Measurements from ENCODE around the gene DNAH14. TPM values are rescaled to one million over a fixed set of nuclear protein-coding genes. Genes with fewer than 3 reads are reported as not detected.

Gene DNAH14
- total and polyA plus RNA-seq, 2 donors (not counting 3 experiments of a cell fraction or from before 2014, with no cell fraction given) = 1.5 to 7.1 TPM

DNA sequence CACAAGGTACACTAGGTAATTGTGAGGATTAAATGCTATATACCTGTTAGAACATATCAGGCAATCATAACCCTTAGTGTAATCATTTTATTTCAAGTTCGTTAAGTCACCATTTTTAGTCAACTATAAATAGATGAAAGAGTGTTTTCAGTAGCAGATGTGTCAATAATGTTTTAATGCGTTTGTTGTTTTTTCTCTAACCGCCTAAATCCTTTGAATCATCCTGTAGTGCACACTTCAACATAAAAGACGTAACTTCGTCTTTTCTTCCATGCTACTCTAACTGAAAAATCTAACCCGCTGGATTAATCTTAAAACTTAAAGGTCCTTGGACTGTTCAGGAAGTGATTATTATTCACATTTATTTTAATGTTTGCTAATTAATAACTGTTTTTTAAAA lies 505.6 kb downstream of the DNAH14 start:
- Histone ChIP-seq H3K9ac (replicated peaks; ENCODE audit: extremely low read depth, insufficient read depth, low read length) (no peak overlapping the region), H3K4me1 (ENCODE audit: control insufficient read depth, extremely low read depth, insufficient read depth, low read length) (no peaks in the 10 kb centered on the region), H3K36me3 (ENCODE audit: control insufficient read depth in 2 of 2, extremely low read depth in 1 of 2, insufficient read depth in 2 of 2, low read length in 2 of 2) (no peaks in the 10 kb centered on the region), H3K9me1 (replicated peaks; ENCODE audit: control insufficient read depth, extremely low read depth, insufficient read depth, low read length) (no peaks in the 10 kb centered on the region), H4K20me1 (replicated peaks; ENCODE audit: control insufficient read depth, extremely low read depth, insufficient read depth, low read length) (no peaks in the 10 kb centered on the region), H3K79me2 (ENCODE audit: control insufficient read depth, insufficient read depth, low read length) (no peaks in the 10 kb centered on the region), H2AFZ (ENCODE audit: low read depth, low read length) (no peak overlapping the region), H3K4me3 (replicated peaks in 1 of 3; ENCODE audit: insufficient read depth in 1 of 3, low read depth in 1 of 3, low read length in 3 of 3) (no peak overlapping the region), H3K4me2 (ENCODE audit: insufficient read depth, low read length) (no peak overlapping the region), H3K27me3 (ENCODE audit: control insufficient read depth in 2 of 2, insufficient read depth in 2 of 2, low read length in 2 of 2) (peaks cover 1 to 2% of the 10 kb centered on the region in 2 experiments), H3K27ac (ENCODE audit: insufficient read depth, low read depth, low read length) (no peak overlapping the region), H3K9me3 (replicated peaks; ENCODE audit: control insufficient read depth, insufficient read depth, low read length) (no peaks in the 10 kb centered on the region)
- no peak for DNase-seq (ENCODE audit: low read depth, low spot score)
- BruUV-seq (replicated peaks) = no TSS peak
- ChIA-PET CTCF (no interaction called here), POLR2A (no interaction called here)
- dilution Hi-C loops (cut with MboI; ENCODE audit: extremely low pct_ligation_motif_present, low sequenced_read_pairs) (no loop called here), intact Hi-C loops (cut with micrococcal nuclease) (no loop called here)
- no peak for FAIRE-seq
- no peak for TF ChIP-seq FOS (IDR thresholded peaks at IDR 0.05; ENCODE audit: borderline replicate concordance, insufficient read depth, low read length)
- no peak for TF ChIP-seq MYC (IDR thresholded peaks at IDR 0.05; ENCODE audit: low read depth, low read length)
- TF ChIP-seq GATA2 (IDR thresholded peaks at IDR 0.05; ENCODE audit: insufficient read depth, insufficient read length, low read depth, low read length) = no peak
- no peak for TF ChIP-seq POLR2A (IDR thresholded peaks at IDR 0.05; ENCODE audit: low read depth, low read length)
- no peak for TF ChIP-seq MAX (IDR thresholded peaks at IDR 0.05; ENCODE audit: insufficient read depth, insufficient read length)
- TF ChIP-seq POLR2AphosphoS5 (IDR thresholded peaks at IDR 0.05; ENCODE audit: insufficient read depth, low read depth, low read length) = no peak
- TF ChIP-seq, protein P1, sequence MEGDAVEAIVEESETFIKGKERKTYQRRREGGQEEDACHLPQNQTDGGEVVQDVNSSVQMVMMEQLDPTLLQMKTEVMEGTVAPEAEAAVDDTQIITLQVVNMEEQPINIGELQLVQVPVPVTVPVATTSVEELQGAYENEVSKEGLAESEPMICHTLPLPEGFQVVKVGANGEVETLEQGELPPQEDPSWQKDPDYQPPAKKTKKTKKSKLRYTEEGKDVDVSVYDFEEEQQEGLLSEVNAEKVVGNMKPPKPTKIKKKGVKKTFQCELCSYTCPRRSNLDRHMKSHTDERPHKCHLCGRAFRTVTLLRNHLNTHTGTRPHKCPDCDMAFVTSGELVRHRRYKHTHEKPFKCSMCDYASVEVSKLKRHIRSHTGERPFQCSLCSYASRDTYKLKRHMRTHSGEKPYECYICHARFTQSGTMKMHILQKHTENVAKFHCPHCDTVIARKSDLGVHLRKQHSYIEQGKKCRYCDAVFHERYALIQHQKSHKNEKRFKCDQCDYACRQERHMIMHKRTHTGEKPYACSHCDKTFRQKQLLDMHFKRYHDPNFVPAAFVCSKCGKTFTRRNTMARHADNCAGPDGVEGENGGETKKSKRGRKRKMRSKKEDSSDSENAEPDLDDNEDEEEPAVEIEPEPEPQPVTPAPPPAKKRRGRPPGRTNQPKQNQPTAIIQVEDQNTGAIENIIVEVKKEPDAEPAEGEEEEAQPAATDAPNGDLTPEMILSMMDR (IDR thresholded peaks at IDR 0.05; ENCODE audit: extremely low read depth in 1 of 2, insufficient read depth in 1 of 2, low read depth in 1 of 2, low read length in 2 of 2) = no peak
- no peak for TF ChIP-seq JUN (IDR thresholded peaks at IDR 0.05; ENCODE audit: borderline replicate concordance, insufficient read depth, insufficient read length, low read depth)
- TF ChIP-seq EZH2 (IDR thresholded peaks at IDR 0.05; ENCODE audit: borderline replicate concordance, low read depth, low read length, severe bottlenecking) = no peak

Measured in endothelial cell of umbilical vein (primary cell).